Activated CD8-positive, alpha-beta memory T cell treated with anti-CD3 and anti-CD28 coated beads for 24 hours (primary cell): Measurements from ENCODE around the gene LDB2.

Experiments used
- DNase-seq: peaks from one replicate; pipeline ENCODE4 v3.0.0-alpha.2; 2020

Gene LDB2

DNA sequence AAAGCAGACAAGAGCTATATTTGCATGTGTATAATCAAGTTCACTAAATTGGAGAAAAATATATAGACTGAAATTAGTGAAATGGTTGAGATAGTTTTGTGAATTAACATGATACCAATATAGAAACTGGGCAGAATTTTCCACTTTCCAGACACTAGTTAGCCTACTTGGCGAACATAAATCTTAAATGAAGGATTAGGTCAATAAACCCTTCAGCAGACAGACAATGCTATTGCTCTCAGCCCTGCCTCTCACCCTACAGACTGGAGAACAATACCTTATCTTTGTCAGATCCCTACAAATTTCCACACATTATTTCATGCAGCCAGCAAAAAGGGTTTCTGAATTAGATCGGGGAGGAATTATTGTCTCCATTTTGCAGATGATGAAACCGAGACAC lies 435.8 kb downstream of the LDB2 start:
- DNase-seq, result no peak

DNA sequence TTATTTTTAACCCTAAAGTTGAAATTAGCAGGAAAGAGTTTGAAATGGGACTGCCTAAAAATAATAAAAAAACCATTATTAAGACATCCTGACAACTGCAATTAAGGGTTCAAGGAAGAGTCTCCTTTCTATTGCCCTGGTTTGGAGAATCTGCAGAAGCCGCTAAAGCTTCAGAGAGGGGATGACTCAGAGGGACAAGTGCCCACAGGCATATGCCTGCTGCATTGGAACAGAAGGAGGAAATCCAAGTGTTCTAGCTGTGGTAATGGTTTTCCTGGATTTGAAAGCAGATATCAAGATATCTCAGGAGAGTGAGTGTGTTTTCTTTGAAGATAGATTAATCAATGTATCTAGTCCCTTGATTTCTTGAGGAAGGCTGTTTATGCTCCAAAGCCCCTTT lies 437.1 kb downstream of the LDB2 start:
- DNase-seq, result no peak

DNA sequence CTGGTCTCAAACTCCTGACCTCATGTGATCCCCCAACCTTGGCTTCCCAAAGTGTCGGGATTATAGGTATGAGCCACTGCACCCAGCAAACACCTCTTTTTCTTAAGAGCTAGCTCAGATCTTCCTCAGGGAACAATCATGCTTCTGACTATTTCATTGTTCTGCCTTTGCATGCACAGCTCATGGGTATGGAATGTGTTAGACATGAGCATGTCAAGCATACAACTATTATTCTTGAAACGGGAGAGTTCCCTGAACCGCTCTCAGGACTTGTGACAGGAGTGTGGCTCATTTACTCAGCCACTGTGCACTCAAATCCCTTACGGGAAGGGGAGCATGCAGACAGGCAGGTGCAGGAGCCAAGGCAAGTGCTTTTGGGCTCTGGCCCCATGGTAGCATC lies 440.5 kb downstream of the LDB2 start:
- DNase-seq, result no peak
